ENCODE results near the gene DUSP22.

Gene DUSP22

DNA sequence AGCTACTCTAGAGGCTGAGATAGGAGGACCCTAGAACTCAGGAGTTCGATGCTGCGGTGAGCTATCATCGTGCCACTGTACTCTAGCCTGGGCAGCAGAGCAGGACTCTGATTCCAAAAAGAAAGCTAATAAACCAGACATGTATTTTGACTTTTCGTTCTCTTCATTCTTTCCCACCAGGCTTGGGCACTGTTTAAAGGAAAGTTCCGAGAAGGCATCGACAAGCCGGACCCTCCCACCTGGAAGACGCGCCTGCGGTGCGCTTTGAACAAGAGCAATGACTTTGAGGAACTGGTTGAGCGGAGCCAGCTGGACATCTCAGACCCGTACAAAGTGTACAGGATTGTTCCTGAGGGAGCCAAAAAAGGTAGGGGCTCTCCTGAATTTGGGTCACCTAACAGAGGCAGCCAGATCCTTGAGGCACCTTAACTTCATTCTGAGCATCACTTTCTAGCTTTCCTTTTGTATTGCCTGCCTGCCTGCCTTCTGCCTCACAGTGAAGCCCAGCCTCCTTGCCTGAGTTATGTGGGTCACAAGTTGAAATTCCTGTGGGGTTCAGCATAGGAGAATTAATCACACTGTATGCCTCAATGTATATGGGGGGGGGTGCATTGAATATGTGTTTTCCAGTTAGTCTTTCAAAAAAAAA lies 102.5 kb downstream of the DUSP22 start:
- WGBS (ENCODE audit: extremely low coverage, insufficient coverage, low lambda C conversion rate), result no CpG with 5 or more reads among the region's 13 CpGs
- H2BK120ac ChIP-seq (ENCODE audit: low read depth, low read length), result no peak overlapping the region
- no peaks in the 10 kb centered on the region for H3K79me2 ChIP-seq (ENCODE audit: control insufficient read depth, insufficient read depth, low read length)
- H3K4me3 ChIP-seq (ENCODE audit: low read length), result no peak overlapping the region
- no peak overlapping the region for H4K5ac ChIP-seq (ENCODE audit: low read length)
- H3K4ac ChIP-seq (ENCODE audit: low read depth, low read length), result no peak overlapping the region
- H3K9ac ChIP-seq (ENCODE audit: low read length), result no peak overlapping the region
- no peak overlapping the region for H2BK5ac ChIP-seq (ENCODE audit: low read length)
- no peak overlapping the region for H4K8ac ChIP-seq (ENCODE audit: low read depth, low read length)
- DNase-seq, result no peak
- no peak overlapping the region for H3K4me2 ChIP-seq (ENCODE audit: low read length)
- no peaks in the 10 kb centered on the region for H3K79me1 ChIP-seq (ENCODE audit: low read length)
- H3K56ac ChIP-seq (ENCODE audit: low read length), result no peak overlapping the region
- no peak overlapping the region for H2AK5ac ChIP-seq (ENCODE audit: low read length)
- H3K4me1 ChIP-seq (ENCODE audit: control insufficient read depth, low read depth, low read length), result no peaks in the 10 kb centered on the region
- H2BK15ac ChIP-seq (replicated peaks; ENCODE audit: low read depth), result no peak overlapping the region
- H3K27ac ChIP-seq (ENCODE audit: low read depth, low read length), result no peak overlapping the region
- H3K36me3 ChIP-seq (ENCODE audit: control insufficient read depth, insufficient read depth, low read length), result no peaks in the 10 kb centered on the region
- H3K27me3 ChIP-seq (ENCODE audit: insufficient read depth, low read length, poor library complexity), result peaks cover 28% of the 10 kb centered on the region
- H3K23ac ChIP-seq (ENCODE audit: low read length), result no peak overlapping the region
- H3K18ac ChIP-seq (ENCODE audit: low read length), result no peak overlapping the region

DNA sequence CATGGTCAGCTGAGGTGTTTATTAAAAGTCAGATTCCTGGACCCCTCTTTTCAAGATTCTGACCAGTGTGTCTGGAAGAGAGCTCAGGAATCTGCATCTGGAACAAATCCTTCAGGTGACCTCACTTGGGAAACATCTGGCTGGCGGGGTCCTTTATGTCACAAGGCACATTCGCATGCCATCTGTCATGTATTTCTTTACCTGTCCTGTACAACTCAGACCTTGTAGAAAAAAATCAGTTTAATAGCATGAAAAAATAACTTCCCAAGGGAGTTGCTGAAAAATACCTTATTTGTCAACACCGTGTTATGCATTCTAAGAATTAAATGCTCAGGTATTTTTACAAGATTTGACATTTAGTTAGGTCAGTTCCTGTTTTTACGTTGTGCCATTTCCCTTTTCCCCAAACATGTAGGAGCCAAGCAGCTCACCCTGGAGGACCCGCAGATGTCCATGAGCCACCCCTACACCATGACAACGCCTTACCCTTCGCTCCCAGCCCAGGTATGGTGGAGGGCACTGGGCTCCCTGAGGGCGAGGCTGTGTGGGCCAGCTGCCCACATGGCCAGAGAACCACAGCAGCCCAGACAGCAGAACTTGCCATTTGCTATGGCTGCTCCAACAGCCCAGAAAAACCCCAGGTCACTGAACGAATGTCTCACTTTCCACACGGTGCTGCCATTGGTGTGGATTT lies 103.3 kb downstream of the DUSP22 start:
- Histone ChIP-seq H3K9ac (ENCODE audit: low read length) (no peak overlapping the region), H4K5ac (ENCODE audit: low read length) (no peak overlapping the region), H3K27ac (ENCODE audit: low read depth, low read length) (no peak overlapping the region), H2AK5ac (ENCODE audit: low read length) (no peak overlapping the region), H3K23ac (ENCODE audit: low read length) (no peak overlapping the region), H4K8ac (ENCODE audit: low read depth, low read length) (no peak overlapping the region), H3K27me3 (ENCODE audit: insufficient read depth, low read length, poor library complexity) (peaks cover 23% of the 10 kb centered on the region), H2BK120ac (ENCODE audit: low read depth, low read length) (no peak overlapping the region), H2BK5ac (ENCODE audit: low read length) (no peak overlapping the region), H3K79me1 (ENCODE audit: low read length) (no peaks in the 10 kb centered on the region), H3K18ac (ENCODE audit: low read length) (no peak overlapping the region), H3K4me1 (ENCODE audit: control insufficient read depth, low read depth, low read length) (no peaks in the 10 kb centered on the region), H2BK15ac (replicated peaks; ENCODE audit: low read depth) (no peak overlapping the region), H3K4me2 (ENCODE audit: low read length) (no peak overlapping the region), H3K4ac (ENCODE audit: low read depth, low read length) (no peak overlapping the region), H3K4me3 (ENCODE audit: low read length) (no peak overlapping the region), H3K36me3 (ENCODE audit: control insufficient read depth, insufficient read depth, low read length) (no peaks in the 10 kb centered on the region), H3K79me2 (ENCODE audit: control insufficient read depth, insufficient read depth, low read length) (no peaks in the 10 kb centered on the region), H3K56ac (ENCODE audit: low read length) (no peak overlapping the region)
- DNase-seq, result peak; percentile 24
- WGBS (ENCODE audit: extremely low coverage, insufficient coverage, low lambda C conversion rate), result no CpG with 5 or more reads among the region's 10 CpGs

DNA sequence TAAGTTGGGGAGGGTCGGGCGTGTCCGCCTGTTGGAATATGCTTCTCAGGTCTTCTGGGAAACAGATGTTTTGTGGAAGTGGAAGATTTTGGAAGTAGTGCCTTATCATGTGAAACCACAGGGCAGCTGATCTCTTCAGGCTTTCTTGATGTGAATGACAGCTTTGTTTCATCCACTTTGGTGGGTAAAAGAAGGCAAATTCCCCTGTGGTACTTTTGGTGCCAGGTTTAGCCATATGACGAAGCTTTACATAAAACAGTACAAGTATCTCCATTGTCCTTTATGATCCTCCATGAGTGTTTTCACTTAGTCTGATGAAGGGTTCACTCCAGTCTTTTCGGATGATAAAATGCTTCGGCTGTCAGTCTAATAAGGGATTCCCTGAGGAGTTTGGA lies 103.8 kb downstream of the DUSP22 start:
- Histone ChIP-seq H3K27ac (ENCODE audit: low read depth, low read length) (no peak overlapping the region), H2BK15ac (replicated peaks; ENCODE audit: low read depth) (no peak overlapping the region), H3K4me3 (ENCODE audit: low read length) (no peak overlapping the region), H3K56ac (ENCODE audit: low read length) (no peak overlapping the region), H2AK5ac (ENCODE audit: low read length) (no peak overlapping the region), H3K18ac (ENCODE audit: low read length) (no peak overlapping the region), H3K27me3 (ENCODE audit: insufficient read depth, low read length, poor library complexity) (peaks cover 23% of the 10 kb centered on the region), H2BK5ac (ENCODE audit: low read length) (no peak overlapping the region), H2BK120ac (ENCODE audit: low read depth, low read length) (no peak overlapping the region), H3K4ac (ENCODE audit: low read depth, low read length) (no peak overlapping the region), H4K5ac (ENCODE audit: low read length) (no peak overlapping the region), H3K36me3 (ENCODE audit: control insufficient read depth, insufficient read depth, low read length) (no peaks in the 10 kb centered on the region), H3K9ac (ENCODE audit: low read length) (no peak overlapping the region), H3K79me1 (ENCODE audit: low read length) (no peaks in the 10 kb centered on the region), H3K4me1 (ENCODE audit: control insufficient read depth, low read depth, low read length) (no peaks in the 10 kb centered on the region), H3K79me2 (ENCODE audit: control insufficient read depth, insufficient read depth, low read length) (no peaks in the 10 kb centered on the region), H3K23ac (ENCODE audit: low read length) (no peak overlapping the region), H4K8ac (ENCODE audit: low read depth, low read length) (no peak overlapping the region), H3K4me2 (ENCODE audit: low read length) (no peak overlapping the region)
- no peak for DNase-seq
- no CpG with 5 or more reads among the region's 6 CpGs for WGBS (ENCODE audit: extremely low coverage, insufficient coverage, low lambda C conversion rate)

DNA sequence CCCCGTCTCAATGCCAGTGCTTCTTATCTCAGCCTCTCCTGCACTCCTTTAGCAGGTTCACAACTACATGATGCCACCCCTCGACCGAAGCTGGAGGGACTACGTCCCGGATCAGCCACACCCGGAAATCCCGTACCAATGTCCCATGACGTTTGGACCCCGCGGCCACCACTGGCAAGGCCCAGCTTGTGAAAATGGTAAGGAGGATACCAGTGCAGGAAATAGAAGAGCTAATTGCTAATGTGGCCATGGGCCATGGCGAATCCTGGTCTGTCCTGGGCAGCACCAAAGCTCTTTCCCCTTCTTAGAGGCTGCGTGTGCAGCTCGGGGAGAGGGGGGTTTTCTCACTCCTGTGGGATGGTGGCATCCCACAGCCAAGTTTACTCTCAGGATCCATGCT lies 104.8 kb downstream of the DUSP22 start:
- Histone ChIP-seq H4K5ac (ENCODE audit: low read length) (no peak overlapping the region), H2BK15ac (replicated peaks; ENCODE audit: low read depth) (no peak overlapping the region), H3K36me3 (ENCODE audit: control insufficient read depth, insufficient read depth, low read length) (no peaks in the 10 kb centered on the region), H3K4ac (ENCODE audit: low read depth, low read length) (no peak overlapping the region), H3K9ac (ENCODE audit: low read length) (no peak overlapping the region), H3K79me1 (ENCODE audit: low read length) (no peaks in the 10 kb centered on the region), H3K4me2 (ENCODE audit: low read length) (no peak overlapping the region), H3K4me3 (ENCODE audit: low read length) (no peak overlapping the region), H4K8ac (ENCODE audit: low read depth, low read length) (no peak overlapping the region), H3K27ac (ENCODE audit: low read depth, low read length) (no peak overlapping the region), H2AK5ac (ENCODE audit: low read length) (no peak overlapping the region), H3K79me2 (ENCODE audit: control insufficient read depth, insufficient read depth, low read length) (no peaks in the 10 kb centered on the region), H2BK120ac (ENCODE audit: low read depth, low read length) (no peak overlapping the region), H3K18ac (ENCODE audit: low read length) (no peak overlapping the region), H3K23ac (ENCODE audit: low read length) (no peak overlapping the region), H3K4me1 (ENCODE audit: control insufficient read depth, low read depth, low read length) (no peaks in the 10 kb centered on the region), H3K27me3 (ENCODE audit: insufficient read depth, low read length, poor library complexity) (peaks cover 20% of the 10 kb centered on the region), H2BK5ac (ENCODE audit: low read length) (no peak overlapping the region), H3K56ac (ENCODE audit: low read length) (no peak overlapping the region)
- WGBS (ENCODE audit: extremely low coverage, insufficient coverage, low lambda C conversion rate), result no CpG with 5 or more reads among the region's 13 CpGs
- no peak for DNase-seq

DNA sequence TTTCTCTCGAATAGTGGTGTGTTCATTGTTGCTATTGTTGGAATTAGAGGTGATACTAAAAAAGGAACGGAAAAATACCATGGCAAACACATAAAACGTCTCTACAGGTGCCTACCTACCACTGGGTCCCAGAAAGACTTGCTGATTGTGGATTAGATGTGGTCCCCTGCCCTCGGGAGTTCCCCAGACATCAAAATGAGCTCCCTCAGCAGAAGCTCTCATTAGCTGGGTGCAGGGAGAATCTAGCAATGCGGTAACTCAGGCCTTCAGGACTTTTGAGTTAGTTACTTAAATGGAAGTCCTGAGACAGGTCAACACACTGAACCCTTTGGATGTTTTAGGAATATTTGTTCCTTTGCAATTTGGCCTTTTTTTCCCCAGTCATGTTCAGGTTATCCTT lies 105.3 kb downstream of the DUSP22 start:
- H4K5ac ChIP-seq (ENCODE audit: low read length), result no peak overlapping the region
- H3K27me3 ChIP-seq (ENCODE audit: insufficient read depth, low read length, poor library complexity), result peaks cover 16% of the 10 kb centered on the region
- H3K4ac ChIP-seq (ENCODE audit: low read depth, low read length), result no peak overlapping the region
- H3K18ac ChIP-seq (ENCODE audit: low read length), result no peak overlapping the region
- H3K79me1 ChIP-seq (ENCODE audit: low read length), result no peaks in the 10 kb centered on the region
- H3K4me2 ChIP-seq (ENCODE audit: low read length), result no peak overlapping the region
- H3K4me1 ChIP-seq (ENCODE audit: control insufficient read depth, low read depth, low read length), result no peaks in the 10 kb centered on the region
- H3K56ac ChIP-seq (ENCODE audit: low read length), result no peak overlapping the region
- no peak overlapping the region for H3K23ac ChIP-seq (ENCODE audit: low read length)
- no peak for DNase-seq
- H2BK15ac ChIP-seq (replicated peaks; ENCODE audit: low read depth), result no peak overlapping the region
- H4K8ac ChIP-seq (ENCODE audit: low read depth, low read length), result no peak overlapping the region
- H2BK5ac ChIP-seq (ENCODE audit: low read length), result no peak overlapping the region
- WGBS (ENCODE audit: extremely low coverage, insufficient coverage, low lambda C conversion rate), result no CpG with 5 or more reads among the region's 5 CpGs
- no peak overlapping the region for H3K4me3 ChIP-seq (ENCODE audit: low read length)
- no peak overlapping the region for H3K27ac ChIP-seq (ENCODE audit: low read depth, low read length)
- H2BK120ac ChIP-seq (ENCODE audit: low read depth, low read length), result no peak overlapping the region
- no peaks in the 10 kb centered on the region for H3K79me2 ChIP-seq (ENCODE audit: control insufficient read depth, insufficient read depth, low read length)
- H2AK5ac ChIP-seq (ENCODE audit: low read length), result no peak overlapping the region
- no peaks in the 10 kb centered on the region for H3K36me3 ChIP-seq (ENCODE audit: control insufficient read depth, insufficient read depth, low read length)
- H3K9ac ChIP-seq (ENCODE audit: low read length), result no peak overlapping the region

- Histone ChIP-seq H3K79me2 (ENCODE audit: control insufficient read depth, insufficient read depth, low read length) (no peaks in the 10 kb centered on the region), H3K27me3 (ENCODE audit: insufficient read depth, low read length, poor library complexity) (peaks cover 12% of the 10 kb centered on the region), H3K23ac (ENCODE audit: low read length) (no peak overlapping the region), H3K36me3 (ENCODE audit: control insufficient read depth, insufficient read depth, low read length) (no peaks in the 10 kb centered on the region), H3K79me1 (ENCODE audit: low read length) (no peaks in the 10 kb centered on the region), H3K9ac (ENCODE audit: low read length) (no peak overlapping the region), H2BK15ac (replicated peaks; ENCODE audit: low read depth) (no peak overlapping the region), H3K4ac (ENCODE audit: low read depth, low read length) (no peak overlapping the region), H3K56ac (ENCODE audit: low read length) (no peak overlapping the region), H3K4me3 (ENCODE audit: low read length) (no peak overlapping the region), H3K27ac (ENCODE audit: low read depth, low read length) (no peak overlapping the region), H3K18ac (ENCODE audit: low read length) (no peak overlapping the region), H4K8ac (ENCODE audit: low read depth, low read length) (no peak overlapping the region), H3K4me2 (ENCODE audit: low read length) (no peak overlapping the region), H2BK120ac (ENCODE audit: low read depth, low read length) (no peak overlapping the region), H3K4me1 (ENCODE audit: control insufficient read depth, low read depth, low read length) (no peaks in the 10 kb centered on the region), H4K5ac (ENCODE audit: low read length) (no peak overlapping the region), H2AK5ac (ENCODE audit: low read length) (no peak overlapping the region), H2BK5ac (ENCODE audit: low read length) (no peak overlapping the region)
- no CpG with 5 or more reads among the region's 2 CpGs for WGBS (ENCODE audit: extremely low coverage, insufficient coverage, low lambda C conversion rate)
- no peak for DNase-seq
These were observed 105.8 kb downstream of the DUSP22 start for GRCh38 chr6:398065-398464.

All from mesendoderm (in vitro differentiated cells).